ENCODE results near the gene XG. TPM values are rescaled to one million over a fixed set of nuclear protein-coding genes. Genes with fewer than 3 reads are reported as not detected.
"Not testable (repeated sequence)": the region's sequence is repeated elsewhere in the genome, so short reads cannot be mapped to it uniquely, and the experiment has no call there.

Gene XG
- total and polyA plus RNA-seq, 9 of the 15 experiments (the other 6 are each of a cell fraction or from before 2014, with no cell fraction given), result 0.03 to 0.12 TPM; not detected in 7

DNA sequence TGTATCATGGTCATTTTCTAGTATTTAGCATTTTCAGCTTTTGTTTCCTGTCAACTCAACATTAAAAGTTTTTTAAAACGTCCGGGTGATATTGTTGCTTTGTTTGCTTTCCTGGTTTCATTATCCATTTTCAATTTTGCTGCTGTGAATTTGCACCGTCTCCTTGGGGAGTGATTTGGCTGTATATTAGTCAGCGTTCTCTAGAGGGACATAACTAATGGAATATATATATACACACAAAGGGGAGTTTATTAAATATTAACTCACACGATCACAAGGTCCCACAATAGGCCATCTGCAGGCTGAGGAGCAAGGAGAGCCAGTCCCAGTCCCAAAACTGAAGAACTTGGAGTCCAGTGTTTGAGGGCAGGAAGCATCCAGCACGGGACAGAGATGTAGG lies 5.6 kb upstream of the XG start:
- FAIRE-seq; ATAC-seq; BruUV-seq (replicated peaks); CTCF ChIA-PET (ENCODE audit: low intra/inter-chr PET ratio); H4K20me1 ChIP-seq (replicated peaks; ENCODE audit: control insufficient read depth, insufficient read depth, low read length); H3K4me2 ChIP-seq (ENCODE audit: insufficient read depth, low read length); H3K79me2 ChIP-seq (ENCODE audit: control insufficient read depth, insufficient read depth, low read length); H3K4me3 ChIP-seq; H3K4me1 ChIP-seq (replicated peaks in 1 of 2; ENCODE audit: control insufficient read depth in 2 of 2, insufficient read depth in 2 of 2, low read length in 2 of 2); DNase-seq (ENCODE audit: extremely low read depth in 1 of 4, low spot score in 3 of 4); POLR2A ChIA-PET; H3K9me1 ChIP-seq (ENCODE audit: control insufficient read depth, insufficient read depth, low read length); H3K36me3 ChIP-seq (ENCODE audit: control insufficient read depth, insufficient read depth, low read length); H3K9ac ChIP-seq (ENCODE audit: insufficient read depth in 1 of 2, low read depth in 2 of 2, low read length in 2 of 2); intact Hi-C loops (cut with micrococcal nuclease); H3K27ac ChIP-seq (ENCODE audit: extremely low read depth, low read depth, low read length); H3K9me3 ChIP-seq (replicated peaks; ENCODE audit: control insufficient read depth, insufficient read depth, low read depth, low read length); H3K27me3 ChIP-seq (ENCODE audit: control insufficient read depth in 2 of 2, insufficient read depth in 2 of 2, low read length in 2 of 2); H2AFZ ChIP-seq (ENCODE audit: low read depth, low read length); in situ Hi-C loops (cut with MboI): not testable (repeated sequence)
- 9% methylated on average over 6 of the region's 6 CpGs for WGBS (ENCODE audit: insufficient coverage, low coverage, missing lambda C conversion rate)

DNA sequence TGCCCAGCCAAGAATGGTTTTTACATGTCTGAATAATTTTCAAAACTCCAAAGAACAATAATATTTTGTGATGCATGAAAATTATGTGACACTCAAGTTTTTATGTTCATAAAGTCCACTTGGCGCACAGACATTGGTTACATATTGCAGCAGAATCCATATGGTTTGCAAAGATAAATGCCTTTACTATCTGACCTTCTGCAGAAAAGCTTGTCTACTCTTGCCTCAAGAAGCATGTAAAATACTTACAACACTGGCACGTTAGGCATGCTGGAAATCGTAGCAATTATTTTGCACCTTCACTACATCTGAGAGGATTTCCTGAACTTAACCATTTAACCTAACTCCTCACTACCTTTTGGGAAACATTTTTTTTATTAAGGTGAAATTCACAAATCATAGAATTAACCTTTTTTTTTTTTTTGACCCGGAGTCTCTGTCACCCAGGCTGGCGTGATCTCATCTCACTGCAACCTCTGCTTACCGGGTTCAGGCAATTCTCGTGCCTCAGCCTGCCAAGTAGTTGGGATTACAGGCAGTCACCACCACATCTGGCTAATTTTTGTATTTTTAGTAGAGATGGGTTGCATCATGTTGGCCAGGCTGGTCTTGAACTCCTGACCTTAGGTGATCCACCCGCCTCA lies 3.5 kb upstream of the XG start:
- BruUV-seq (replicated peaks), result no TSS peak
- TF ChIP-seq, protein P1, sequence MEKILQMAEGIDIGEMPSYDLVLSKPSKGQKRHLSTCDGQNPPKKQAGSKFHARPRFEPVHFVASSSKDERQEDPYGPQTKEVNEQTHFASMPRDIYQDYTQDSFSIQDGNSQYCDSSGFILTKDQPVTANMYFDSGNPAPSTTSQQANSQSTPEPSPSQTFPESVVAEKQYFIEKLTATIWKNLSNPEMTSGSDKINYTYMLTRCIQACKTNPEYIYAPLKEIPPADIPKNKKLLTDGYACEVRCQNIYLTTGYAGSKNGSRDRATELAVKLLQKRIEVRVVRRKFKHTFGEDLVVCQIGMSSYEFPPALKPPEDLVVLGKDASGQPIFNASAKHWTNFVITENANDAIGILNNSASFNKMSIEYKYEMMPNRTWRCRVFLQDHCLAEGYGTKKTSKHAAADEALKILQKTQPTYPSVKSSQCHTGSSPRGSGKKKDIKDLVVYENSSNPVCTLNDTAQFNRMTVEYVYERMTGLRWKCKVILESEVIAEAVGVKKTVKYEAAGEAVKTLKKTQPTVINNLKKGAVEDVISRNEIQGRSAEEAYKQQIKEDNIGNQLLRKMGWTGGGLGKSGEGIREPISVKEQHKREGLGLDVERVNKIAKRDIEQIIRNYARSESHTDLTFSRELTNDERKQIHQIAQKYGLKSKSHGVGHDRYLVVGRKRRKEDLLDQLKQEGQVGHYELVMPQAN (IDR thresholded peaks at IDR 0.05; ENCODE audit: borderline replicate concordance), result no peak
- TF ChIP-seq, protein P2, sequence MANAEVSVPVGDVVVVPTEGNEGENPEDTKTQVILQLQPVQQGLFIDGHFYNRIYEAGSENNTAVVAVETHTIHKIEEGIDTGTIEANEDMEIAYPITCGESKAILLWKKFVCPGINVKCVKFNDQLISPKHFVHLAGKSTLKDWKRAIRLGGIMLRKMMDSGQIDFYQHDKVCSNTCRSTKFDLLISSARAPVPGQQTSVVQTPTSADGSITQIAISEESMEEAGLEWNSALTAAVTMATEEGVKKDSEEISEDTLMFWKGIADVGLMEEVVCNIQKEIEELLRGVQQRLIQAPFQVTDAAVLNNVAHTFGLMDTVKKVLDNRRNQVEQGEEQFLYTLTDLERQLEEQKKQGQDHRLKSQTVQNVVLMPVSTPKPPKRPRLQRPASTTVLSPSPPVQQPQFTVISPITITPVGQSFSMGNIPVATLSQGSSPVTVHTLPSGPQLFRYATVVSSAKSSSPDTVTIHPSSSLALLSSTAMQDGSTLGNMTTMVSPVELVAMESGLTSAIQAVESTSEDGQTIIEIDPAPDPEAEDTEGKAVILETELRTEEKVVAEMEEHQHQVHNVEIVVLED (CRISPR knock-in tag; IDR thresholded peaks at IDR 0.05), result no peak
- TF ChIP-seq, protein P3, sequence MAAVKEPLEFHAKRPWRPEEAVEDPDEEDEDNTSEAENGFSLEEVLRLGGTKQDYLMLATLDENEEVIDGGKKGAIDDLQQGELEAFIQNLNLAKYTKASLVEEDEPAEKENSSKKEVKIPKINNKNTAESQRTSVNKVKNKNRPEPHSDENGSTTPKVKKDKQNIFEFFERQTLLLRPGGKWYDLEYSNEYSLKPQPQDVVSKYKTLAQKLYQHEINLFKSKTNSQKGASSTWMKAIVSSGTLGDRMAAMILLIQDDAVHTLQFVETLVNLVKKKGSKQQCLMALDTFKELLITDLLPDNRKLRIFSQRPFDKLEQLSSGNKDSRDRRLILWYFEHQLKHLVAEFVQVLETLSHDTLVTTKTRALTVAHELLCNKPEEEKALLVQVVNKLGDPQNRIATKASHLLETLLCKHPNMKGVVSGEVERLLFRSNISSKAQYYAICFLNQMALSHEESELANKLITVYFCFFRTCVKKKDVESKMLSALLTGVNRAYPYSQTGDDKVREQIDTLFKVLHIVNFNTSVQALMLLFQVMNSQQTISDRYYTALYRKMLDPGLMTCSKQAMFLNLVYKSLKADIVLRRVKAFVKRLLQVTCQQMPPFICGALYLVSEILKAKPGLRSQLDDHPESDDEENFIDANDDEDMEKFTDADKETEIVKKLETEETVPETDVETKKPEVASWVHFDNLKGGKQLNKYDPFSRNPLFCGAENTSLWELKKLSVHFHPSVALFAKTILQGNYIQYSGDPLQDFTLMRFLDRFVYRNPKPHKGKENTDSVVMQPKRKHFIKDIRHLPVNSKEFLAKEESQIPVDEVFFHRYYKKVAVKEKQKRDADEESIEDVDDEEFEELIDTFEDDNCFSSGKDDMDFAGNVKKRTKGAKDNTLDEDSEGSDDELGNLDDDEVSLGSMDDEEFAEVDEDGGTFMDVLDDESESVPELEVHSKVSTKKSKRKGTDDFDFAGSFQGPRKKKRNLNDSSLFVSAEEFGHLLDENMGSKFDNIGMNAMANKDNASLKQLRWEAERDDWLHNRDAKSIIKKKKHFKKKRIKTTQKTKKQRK (IDR thresholded peaks at IDR 0.05; ENCODE audit: borderline replicate concordance, low read depth, low read length), result no peak
- no peak for TF ChIP-seq GTF2E2 (tag; IDR thresholded peaks at IDR 0.05)
- TF ChIP-seq, protein P4, sequence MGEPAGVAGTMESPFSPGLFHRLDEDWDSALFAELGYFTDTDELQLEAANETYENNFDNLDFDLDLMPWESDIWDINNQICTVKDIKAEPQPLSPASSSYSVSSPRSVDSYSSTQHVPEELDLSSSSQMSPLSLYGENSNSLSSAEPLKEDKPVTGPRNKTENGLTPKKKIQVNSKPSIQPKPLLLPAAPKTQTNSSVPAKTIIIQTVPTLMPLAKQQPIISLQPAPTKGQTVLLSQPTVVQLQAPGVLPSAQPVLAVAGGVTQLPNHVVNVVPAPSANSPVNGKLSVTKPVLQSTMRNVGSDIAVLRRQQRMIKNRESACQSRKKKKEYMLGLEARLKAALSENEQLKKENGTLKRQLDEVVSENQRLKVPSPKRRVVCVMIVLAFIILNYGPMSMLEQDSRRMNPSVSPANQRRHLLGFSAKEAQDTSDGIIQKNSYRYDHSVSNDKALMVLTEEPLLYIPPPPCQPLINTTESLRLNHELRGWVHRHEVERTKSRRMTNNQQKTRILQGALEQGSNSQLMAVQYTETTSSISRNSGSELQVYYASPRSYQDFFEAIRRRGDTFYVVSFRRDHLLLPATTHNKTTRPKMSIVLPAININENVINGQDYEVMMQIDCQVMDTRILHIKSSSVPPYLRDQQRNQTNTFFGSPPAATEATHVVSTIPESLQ (CRISPR knock-in tag; IDR thresholded peaks at IDR 0.05), result no peak

More for the DNA sequence above, 3.5 kb upstream of the XG start:
- ATAC-seq (no peak), DNase-seq (ENCODE audit: extremely low read depth in 1 of 4, low spot score in 3 of 4) (no peak), FAIRE-seq (no peak)
- Histone ChIP-seq H3K9ac (ENCODE audit: insufficient read depth in 1 of 2, low read depth in 2 of 2, low read length in 2 of 2) (no peak overlapping the region), H3K9me3 (replicated peaks; ENCODE audit: control insufficient read depth, insufficient read depth, low read depth, low read length) (no peaks in the 10 kb centered on the region), H4K20me1 (replicated peaks; ENCODE audit: control insufficient read depth, insufficient read depth, low read length) (no peaks in the 10 kb centered on the region), H2AFZ (ENCODE audit: low read depth, low read length) (no peak overlapping the region), H3K4me3 (no peak overlapping the region), H3K27me3 (ENCODE audit: control insufficient read depth in 2 of 2, insufficient read depth in 2 of 2, low read length in 2 of 2) (peaks cover 0 to 7% of the 10 kb centered on the region in 2 experiments; a peak in 4 of 5 replicates), H3K79me2 (ENCODE audit: control insufficient read depth, insufficient read depth, low read length) (no peaks in the 10 kb centered on the region), H3K4me2 (ENCODE audit: insufficient read depth, low read length) (no peak overlapping the region), H3K27ac (ENCODE audit: extremely low read depth, low read depth, low read length) (no peak overlapping the region), H3K36me3 (ENCODE audit: control insufficient read depth, insufficient read depth, low read length) (no peaks in the 10 kb centered on the region), H3K9me1 (ENCODE audit: control insufficient read depth, insufficient read depth, low read length) (no peaks in the 10 kb centered on the region), H3K4me1 (replicated peaks in 1 of 2; ENCODE audit: control insufficient read depth in 2 of 2, insufficient read depth in 2 of 2, low read length in 2 of 2) (no peaks in the 10 kb centered on the region)
- in situ Hi-C loops (cut with MboI), result no loop called here
- ChIA-PET CTCF (ENCODE audit: low intra/inter-chr PET ratio) (no interaction called here), POLR2A (no interaction called here)
- WGBS (ENCODE audit: insufficient coverage, low coverage, missing lambda C conversion rate), result 10% methylated on average over 8 of the region's 8 CpGs
- intact Hi-C loops (cut with micrococcal nuclease), result no loop called here
